CD14-positive monocyte (primary cell): Measurements from ENCODE around the gene FKBP15. TPM values are rescaled to one million over a fixed set of nuclear protein-coding genes. Genes with fewer than 3 reads are reported as not detected.
A peak's percentile ranks its signal among the peaks of the same experiment; 100 is the strongest.

Experiments used
- DNase-seq, 3 donors: peaks; one replicate each; pipeline ENCODE4 v3.0.0-alpha.2; 2011 to 2022
- H2AFZ ChIP-seq: 2 replicates; pipeline ENCODE4 v1.6.0; 2012; ENCODE audit warnings: mild to moderate bottlenecking, low read depth, low read length, inconsistent platforms; ENCODE audit not compliant: insufficient read depth, poor library complexity, severe bottlenecking
- H3K27ac ChIP-seq, 2 donors: 1 replicate in 1 of 2; 2 replicates in 1 of 2; pipeline ENCODE4 v1.5.1; 2012 to 2013; ENCODE audit warnings: low read length in 2 of 2, control low read depth in 1 of 2, inconsistent platforms in 1 of 2, low read depth in 1 of 2, mild to moderate bottlenecking in 1 of 2
- H3K27me3 ChIP-seq, 2 donors: one replicate each; pipeline versions ENCODE4 v1.6.0 to v1.6.1; 2011 to 2013; ENCODE audit warnings: low read length in 2 of 2; ENCODE audit not compliant: control insufficient read depth in 2 of 2, insufficient read depth in 2 of 2
- H3K36me3 ChIP-seq, 2 donors: replicated peaks in 1 of 2; 1 replicate in 1 of 2; 2 replicates in 1 of 2; pipeline versions ENCODE4 v1.5.1 to v1.6.1; 2012 to 2013; ENCODE audit warnings: low read length in 2 of 2, control low read depth in 1 of 2, inconsistent platforms in 1 of 2, mild to moderate bottlenecking in 1 of 2; ENCODE audit not compliant: insufficient read depth in 2 of 2, control insufficient read depth in 1 of 2
- H3K4me1 ChIP-seq, 2 donors: 1 replicate in 1 of 2; 2 replicates in 1 of 2; pipeline versions ENCODE4 v1.5.1 to v1.6.1; 2012 to 2013; ENCODE audit warnings: low read length in 2 of 2, control low read depth in 1 of 2, inconsistent platforms in 1 of 2, mild to moderate bottlenecking in 1 of 2, moderate library complexity in 1 of 2; ENCODE audit not compliant: insufficient read depth in 2 of 2, control insufficient read depth in 1 of 2
- H3K4me2 ChIP-seq: replicated peaks from 2 replicates; pipeline ENCODE3; 2012; ENCODE audit warnings: low read length, moderate library complexity, mild to moderate bottlenecking; ENCODE audit not compliant: poor library complexity, severe bottlenecking; ENCODE audit errors: extremely low read depth
- H3K4me3 ChIP-seq, 3 experiments: fragments of 200-600 bp in 1 of 3; sonication (generic) in 1 of 3; replicated peaks in 1 of 3; 1 replicate in 2 of 3; 2 replicates in 1 of 3; pipeline ENCODE4 v1.5.1; 2011 to 2013; ENCODE audit warnings: low read length in 3 of 3, mild to moderate bottlenecking in 3 of 3, control low read depth in 2 of 3, low read depth in 2 of 3, inconsistent platforms in 1 of 3, moderate library complexity in 1 of 3
- H3K79me2 ChIP-seq: 2 replicates; pipeline ENCODE4 v1.6.0; 2012; ENCODE audit warnings: mild to moderate bottlenecking, control low read depth, inconsistent platforms, low read length, moderate library complexity; ENCODE audit not compliant: insufficient read depth
- H3K9ac ChIP-seq: 2 replicates; pipeline ENCODE4 v1.6.0; 2017; ENCODE audit warnings: low read length, mild to moderate bottlenecking; ENCODE audit not compliant: insufficient read depth, poor library complexity, severe bottlenecking
- H3K9me3 ChIP-seq, 2 donors: replicated peaks in 1 of 2; 1 replicate in 1 of 2; 2 replicates in 1 of 2; pipeline versions ENCODE4 v1.5.1 to v1.6.1; 2012 to 2013; ENCODE audit warnings: low read length in 2 of 2, control low read depth in 1 of 2; ENCODE audit not compliant: control insufficient read depth in 1 of 2, insufficient read depth in 1 of 2
- H4K20me1 ChIP-seq: 2 replicates; pipeline ENCODE4 v1.6.0; 2012; ENCODE audit warnings: mild to moderate bottlenecking, low read length, control low read depth, moderate library complexity; ENCODE audit not compliant: insufficient read depth
- H3K27ac Mint-ChIP-seq, 7 donors: one replicate each; pipeline ENCODE4 v1.8.0; 2020; ENCODE audit warnings: mild to moderate bottlenecking in 7 of 7, mixed read lengths in 7 of 7, moderate library complexity in 6 of 7, inconsistent platforms in 2 of 7
- H3K27me3 Mint-ChIP-seq, 3 donors: one replicate each; pipeline ENCODE4 v1.8.0; 2021 to 2022; ENCODE audit warnings: low read depth in 3 of 3, mild to moderate bottlenecking in 3 of 3, mixed read lengths in 3 of 3, moderate library complexity in 3 of 3, inconsistent platforms in 1 of 3
- H3K36me3 Mint-ChIP-seq, 2 donors: one replicate each; pipeline ENCODE4 v1.8.0; 2020; ENCODE audit warnings: mixed read lengths in 2 of 2, inconsistent platforms in 1 of 2, mild to moderate bottlenecking in 1 of 2
- H3K4me1 Mint-ChIP-seq: one replicate; pipeline ENCODE4 v1.8.0; 2020; ENCODE audit warnings: mild to moderate bottlenecking, mixed read lengths
- H3K4me3 Mint-ChIP-seq, 2 donors: one replicate each; pipeline ENCODE4 v1.8.0; 2020; ENCODE audit warnings: mild to moderate bottlenecking in 2 of 2, mixed read lengths in 2 of 2, moderate library complexity in 1 of 2
- H3K9me3 Mint-ChIP-seq, 7 donors: one replicate each; pipeline ENCODE4 v1.8.0; 2020 to 2022; ENCODE audit warnings: mixed read lengths in 7 of 7, mild to moderate bottlenecking in 6 of 7, moderate library complexity in 6 of 7, inconsistent platforms in 2 of 7
- WGBS: methylation state at CpG from one replicate; pipeline ENCODE4 v1.1.5; 2013; ENCODE audit warnings: missing lambda C conversion rate; ENCODE audit not compliant: insufficient coverage; 5-methylcytosine and 5-hydroxymethylcytosine counted together
- intact Hi-C, 2 donors: fragments of 100-400 bp; cut with micrococcal nuclease; formaldehyde crosslinking; loops; one replicate each; pipeline versions ENCODE4 v1.15.0 to v1.15.1; 2023
- polyA plus RNA-seq, 3 donors: library from polyadenylated mRNA; depleted of rRNA in 1 of 3; unstranded in 2 of 3; stranded (reverse) in 1 of 3; fragments of 300-500 nt in 2 of 3; fragments of >200 nt in 1 of 3; fragmentation: Illumina TruSeq in 2 of 3; gene quantifications; 1 replicate in 2 of 3; 2 replicates in 1 of 3; pipeline ENCODE4 v1.2.3, GENCODE V29; 2012 to 2021
- TF ChIP-seq, protein P1 (sequence below): fragments of 200-600 bp; IDR thresholded peaks from one replicate; pipeline ENCODE4 v1.8.0; 2022; ENCODE audit warnings: antibody characterized with exemption, mild to moderate bottlenecking

FKBP15 gene
- polyA plus RNA-seq, 3 donors: 32.3 to 120 (median 55.7) TPM

DNA sequence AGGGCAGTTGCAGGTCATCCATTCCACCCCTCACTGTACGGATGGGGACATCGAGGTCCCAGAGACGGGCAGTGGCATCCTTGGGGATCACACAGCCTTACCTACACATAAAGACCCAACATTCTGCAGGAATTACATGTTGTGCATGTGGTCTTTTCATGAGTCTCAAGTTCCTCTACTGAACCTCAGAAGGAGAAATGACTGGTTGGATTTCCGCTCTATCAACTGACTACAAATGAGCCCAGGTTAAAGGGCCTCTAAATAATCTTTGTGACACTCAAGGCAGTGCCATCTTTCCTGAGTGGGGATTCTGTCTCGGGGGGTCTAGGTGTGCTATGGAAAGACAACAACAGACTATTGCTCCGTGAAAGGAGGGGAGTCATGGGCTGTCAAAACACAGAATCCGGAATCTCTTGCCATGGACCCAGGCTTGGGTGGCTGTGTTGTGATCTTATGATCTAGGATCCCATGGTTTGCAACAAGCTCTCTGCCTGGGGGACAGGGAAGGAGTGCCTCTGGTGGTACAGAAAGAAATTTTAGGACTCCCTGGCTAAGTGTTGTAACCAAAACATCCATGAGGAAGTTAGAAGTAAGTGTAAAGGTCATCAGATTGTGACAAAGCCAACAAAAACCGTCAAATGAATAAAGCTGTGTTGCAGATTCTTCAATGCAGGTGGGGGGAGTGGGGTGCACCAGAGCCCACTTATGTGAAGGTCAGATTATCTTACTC, 72.1 kb downstream of the FKBP15 start:
- Histone ChIP-seq H3K79me2 (peaks cover 30% of the 10 kb centered on the region), H3K4me2 (peak overlapping the region; percentile 43), H3K27ac (peak overlapping the region; percentile 67 to 74), H2AFZ (peak overlapping the region; percentile 52), H3K4me3 (peak overlapping the region in 1 of 3 experiments; percentile 26), H3K27me3 (no peaks in the 10 kb centered on the region), H3K36me3 (peaks cover 4 to 8% of the 10 kb centered on the region in 2 donors), H3K9me3 (no peaks in the 10 kb centered on the region), H4K20me1 (peaks cover 16% of the 10 kb centered on the region), H3K4me1 (peaks cover 46 to 47% of the 10 kb centered on the region in 2 donors), H3K9ac (peak overlapping the region; percentile 13)
- H3K27me3 Mint-ChIP-seq: peaks cover 8 to 12% (median 11%) of the 10 kb centered on the region in 3 donors
- intact Hi-C loops: no loop called here
- peak overlapping the region in 1 of 2 donors; percentile 28 for H3K4me3 Mint-ChIP-seq
- TF ChIP-seq, protein P1, sequence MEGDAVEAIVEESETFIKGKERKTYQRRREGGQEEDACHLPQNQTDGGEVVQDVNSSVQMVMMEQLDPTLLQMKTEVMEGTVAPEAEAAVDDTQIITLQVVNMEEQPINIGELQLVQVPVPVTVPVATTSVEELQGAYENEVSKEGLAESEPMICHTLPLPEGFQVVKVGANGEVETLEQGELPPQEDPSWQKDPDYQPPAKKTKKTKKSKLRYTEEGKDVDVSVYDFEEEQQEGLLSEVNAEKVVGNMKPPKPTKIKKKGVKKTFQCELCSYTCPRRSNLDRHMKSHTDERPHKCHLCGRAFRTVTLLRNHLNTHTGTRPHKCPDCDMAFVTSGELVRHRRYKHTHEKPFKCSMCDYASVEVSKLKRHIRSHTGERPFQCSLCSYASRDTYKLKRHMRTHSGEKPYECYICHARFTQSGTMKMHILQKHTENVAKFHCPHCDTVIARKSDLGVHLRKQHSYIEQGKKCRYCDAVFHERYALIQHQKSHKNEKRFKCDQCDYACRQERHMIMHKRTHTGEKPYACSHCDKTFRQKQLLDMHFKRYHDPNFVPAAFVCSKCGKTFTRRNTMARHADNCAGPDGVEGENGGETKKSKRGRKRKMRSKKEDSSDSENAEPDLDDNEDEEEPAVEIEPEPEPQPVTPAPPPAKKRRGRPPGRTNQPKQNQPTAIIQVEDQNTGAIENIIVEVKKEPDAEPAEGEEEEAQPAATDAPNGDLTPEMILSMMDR: peak; percentile 42
- peaks cover 14 to 24% of the 10 kb centered on the region in 2 donors for H3K36me3 Mint-ChIP-seq
- peaks cover 0 to 3% (median 0%) of the 10 kb centered on the region in 7 donors for H3K9me3 Mint-ChIP-seq
- peak overlapping the region; percentile 77 to 92 (median 91) for H3K27ac Mint-ChIP-seq
- DNase-seq: peak; percentile 29 to 58 (median 49)
- WGBS: 50% methylated on average over 2 of the region's 8 CpGs
- peaks cover 46% of the 10 kb centered on the region for H3K4me1 Mint-ChIP-seq

GRCh38 chr9:113148372-113148705, 72.7 kb downstream of the FKBP15 start:
- peaks cover 10% of the 10 kb centered on the region for H4K20me1 ChIP-seq
- H3K79me2 ChIP-seq: peaks cover 24% of the 10 kb centered on the region
- no peak overlapping the region for H2AFZ ChIP-seq
- H3K27me3 Mint-ChIP-seq: peaks cover 8 to 12% (median 11%) of the 10 kb centered on the region in 3 donors
- no peak for DNase-seq
- peaks cover 0 to 3% (median 0%) of the 10 kb centered on the region in 7 donors for H3K9me3 Mint-ChIP-seq
- H3K36me3 Mint-ChIP-seq: peaks cover 10 to 18% of the 10 kb centered on the region in 2 donors
- peaks cover 40% of the 10 kb centered on the region for H3K4me1 Mint-ChIP-seq
- H3K4me3 ChIP-seq: no peak overlapping the region
- H3K27ac Mint-ChIP-seq: peak overlapping the region in 2 of 7 donors; percentile 87 to 91
- peaks cover 40 to 41% of the 10 kb centered on the region in 2 donors for H3K4me1 ChIP-seq
- WGBS: 96% methylated on average over 2 of the region's 6 CpGs
- TF ChIP-seq, protein P1: no peak
- peaks cover 0 to 3% of the 10 kb centered on the region in 2 donors for H3K36me3 ChIP-seq
- no peak overlapping the region for H3K4me3 Mint-ChIP-seq
- H3K9me3 ChIP-seq: no peaks in the 10 kb centered on the region
- intact Hi-C loops: no loop called here
- peak overlapping the region; percentile 43 for H3K4me2 ChIP-seq
- H3K9ac ChIP-seq: no peak overlapping the region
- no peaks in the 10 kb centered on the region for H3K27me3 ChIP-seq
- peak overlapping the region in 1 of 2 donors; percentile 74 for H3K27ac ChIP-seq
